ENCODE data around the gene CMTM3. TPM values are rescaled to one million over a fixed set of nuclear protein-coding genes. Genes with fewer than 3 reads are reported as not detected.

CMTM3 gene
- total RNA-seq, 4 donors from 2014 or later, result 19.3 to 43.9 (median 38.5) TPM

GRCh38 chr16:66650707-66651473 lies 46.4 kb downstream of the CMTM3 start:
- DNase-seq (ENCODE audit: low spot score in 2 of 2), result peak; percentile 65 to 91
- Histone ChIP-seq H3K27me3 (no peaks in the 10 kb centered on the region), H3K4me1 (peaks cover 0 to 13% (median 7%) of the 10 kb centered on the region in 4 donors), H3K27ac (no peak overlapping the region), H3K36me3 (no peaks in the 10 kb centered on the region), H3K9me3 (no peaks in the 10 kb centered on the region), H3K4me3 (peak overlapping the region in 1 of 4 donors; percentile 19)
- WGBS, 2 donors, result 15 to 17% methylated on average over 18 of the region's 18 CpGs
- TF ChIP-seq EP300 (IDR thresholded peaks at IDR 0.05) (no peak), POLR2A (IDR thresholded peaks at IDR 0.05) (no peak)
- TF ChIP-seq, protein P1, sequence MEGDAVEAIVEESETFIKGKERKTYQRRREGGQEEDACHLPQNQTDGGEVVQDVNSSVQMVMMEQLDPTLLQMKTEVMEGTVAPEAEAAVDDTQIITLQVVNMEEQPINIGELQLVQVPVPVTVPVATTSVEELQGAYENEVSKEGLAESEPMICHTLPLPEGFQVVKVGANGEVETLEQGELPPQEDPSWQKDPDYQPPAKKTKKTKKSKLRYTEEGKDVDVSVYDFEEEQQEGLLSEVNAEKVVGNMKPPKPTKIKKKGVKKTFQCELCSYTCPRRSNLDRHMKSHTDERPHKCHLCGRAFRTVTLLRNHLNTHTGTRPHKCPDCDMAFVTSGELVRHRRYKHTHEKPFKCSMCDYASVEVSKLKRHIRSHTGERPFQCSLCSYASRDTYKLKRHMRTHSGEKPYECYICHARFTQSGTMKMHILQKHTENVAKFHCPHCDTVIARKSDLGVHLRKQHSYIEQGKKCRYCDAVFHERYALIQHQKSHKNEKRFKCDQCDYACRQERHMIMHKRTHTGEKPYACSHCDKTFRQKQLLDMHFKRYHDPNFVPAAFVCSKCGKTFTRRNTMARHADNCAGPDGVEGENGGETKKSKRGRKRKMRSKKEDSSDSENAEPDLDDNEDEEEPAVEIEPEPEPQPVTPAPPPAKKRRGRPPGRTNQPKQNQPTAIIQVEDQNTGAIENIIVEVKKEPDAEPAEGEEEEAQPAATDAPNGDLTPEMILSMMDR (IDR thresholded peaks at IDR 0.05), result peak; percentile 76 to 97 (median 93)

DNA sequence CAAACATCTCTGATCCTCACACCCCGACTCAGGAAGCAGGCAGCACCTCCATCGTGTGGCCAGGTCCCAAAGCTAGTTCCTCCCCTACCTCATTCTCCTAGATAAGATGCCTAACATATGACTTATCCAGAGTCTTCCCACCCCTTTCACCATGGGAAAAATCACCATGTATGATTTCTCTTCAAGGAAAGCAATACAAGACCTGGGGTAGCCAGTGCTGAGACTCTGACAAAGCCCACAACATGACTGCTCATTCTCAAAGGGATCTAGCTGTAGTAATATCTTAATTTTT lies 46.9 kb downstream of the CMTM3 start:
- 50 to 53% methylated on average over 2 of the region's 2 CpGs for WGBS, 2 donors
- H3K4me3 ChIP-seq, result no peak overlapping the region
- DNase-seq (ENCODE audit: low spot score in 2 of 2), result no peak

DNA sequence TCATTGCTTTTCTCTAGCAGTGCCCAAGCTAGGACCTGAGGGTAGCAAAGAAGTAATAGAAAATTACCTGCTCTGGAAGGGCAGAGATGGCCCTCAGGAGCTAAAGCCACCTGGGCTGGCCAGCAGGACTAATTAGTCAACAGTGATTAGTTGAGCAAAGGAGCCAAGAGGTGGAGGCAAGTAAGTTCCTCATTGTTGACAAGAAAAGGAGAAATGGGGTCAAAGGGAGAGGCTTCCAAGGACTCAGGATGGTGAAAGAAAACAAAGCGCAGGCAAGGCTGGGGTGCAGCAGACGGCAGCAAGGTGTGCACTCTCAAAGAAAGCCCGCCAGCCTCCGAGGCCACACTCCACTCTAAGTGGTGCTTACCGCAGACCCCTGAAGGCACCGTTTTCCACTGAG lies 47.5 kb downstream of the CMTM3 start:
- WGBS, 2 donors, result 93 to 96% methylated on average over 6 of the region's 6 CpGs
- TF ChIP-seq EP300 (IDR thresholded peaks at IDR 0.05) (no peak), POLR2A (IDR thresholded peaks at IDR 0.05) (no peak)
- TF ChIP-seq, protein P1 (IDR thresholded peaks at IDR 0.05), result no peak
- H3K9me3 ChIP-seq, result no peaks in the 10 kb centered on the region
- no peak for DNase-seq (ENCODE audit: low spot score in 2 of 2)
- no peak overlapping the region for H3K27ac ChIP-seq
- no peaks in the 10 kb centered on the region for H3K27me3 ChIP-seq
- no peak overlapping the region for H3K4me3 ChIP-seq
- no peaks in the 10 kb centered on the region for H3K36me3 ChIP-seq
- peaks cover 0 to 13% (median 7%) of the 10 kb centered on the region in 4 donors for H3K4me1 ChIP-seq

More for the DNA sequence above, 46.9 kb downstream of the CMTM3 start:
- TF ChIP-seq, protein P1 (IDR thresholded peaks at IDR 0.05), result no peak
- TF ChIP-seq POLR2A (IDR thresholded peaks at IDR 0.05), result no peak
- TF ChIP-seq EP300 (IDR thresholded peaks at IDR 0.05), result no peak
- Histone ChIP-seq H3K27ac (no peak overlapping the region), H3K27me3 (no peaks in the 10 kb centered on the region), H3K36me3 (no peaks in the 10 kb centered on the region), H3K9me3 (no peaks in the 10 kb centered on the region), H3K4me1 (peaks cover 0 to 13% (median 7%) of the 10 kb centered on the region in 4 donors)

DNA sequence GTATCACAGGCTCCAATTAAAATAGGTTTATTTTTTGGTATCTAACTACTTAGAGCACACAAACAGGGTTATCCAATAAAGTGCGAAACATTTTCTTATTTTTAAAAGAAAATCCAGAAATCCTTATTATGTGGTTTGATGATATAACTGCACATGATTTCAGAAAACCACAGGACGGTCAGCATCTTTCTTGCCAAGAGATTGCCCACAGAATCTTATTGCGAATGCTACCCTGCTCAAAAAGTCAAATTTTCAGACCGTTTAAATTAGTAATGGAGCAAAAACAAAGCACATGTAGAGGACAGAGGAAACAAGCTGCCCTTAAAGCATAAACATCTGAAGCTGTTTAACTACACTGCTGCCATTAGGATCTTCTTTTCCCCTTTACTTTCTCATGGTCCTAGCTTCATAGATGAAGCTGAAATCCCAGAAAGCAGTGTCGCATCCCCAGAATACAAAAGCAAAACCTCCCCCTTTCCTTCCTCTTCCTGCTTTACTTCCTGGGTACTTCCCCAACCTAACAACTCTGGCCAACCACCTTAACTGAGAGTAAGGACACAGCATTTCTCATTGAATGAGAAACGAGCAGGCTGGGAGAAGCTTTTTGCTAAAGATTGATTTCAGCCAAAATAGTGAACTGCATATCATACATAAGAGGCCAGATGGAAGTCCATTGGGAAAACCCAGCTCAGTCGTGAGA lies 48.3 kb downstream of the CMTM3 start:
- Histone ChIP-seq H3K4me1 (peaks cover 0 to 13% (median 7%) of the 10 kb centered on the region in 4 donors), H3K36me3 (no peaks in the 10 kb centered on the region), H3K9me3 (no peaks in the 10 kb centered on the region), H3K27ac (no peak overlapping the region), H3K27me3 (no peaks in the 10 kb centered on the region), H3K4me3 (no peak overlapping the region)
- 70 to 72% methylated on average over 7 of the region's 7 CpGs for WGBS, 2 donors
- TF ChIP-seq, protein P1 (IDR thresholded peaks at IDR 0.05), result no peak
- no peak for TF ChIP-seq EP300 (IDR thresholded peaks at IDR 0.05)
- TF ChIP-seq POLR2A (IDR thresholded peaks at IDR 0.05), result no peak
- no peak for DNase-seq (ENCODE audit: low spot score in 2 of 2)
